Measurements from ENCODE around the gene DICER1.

DNA sequence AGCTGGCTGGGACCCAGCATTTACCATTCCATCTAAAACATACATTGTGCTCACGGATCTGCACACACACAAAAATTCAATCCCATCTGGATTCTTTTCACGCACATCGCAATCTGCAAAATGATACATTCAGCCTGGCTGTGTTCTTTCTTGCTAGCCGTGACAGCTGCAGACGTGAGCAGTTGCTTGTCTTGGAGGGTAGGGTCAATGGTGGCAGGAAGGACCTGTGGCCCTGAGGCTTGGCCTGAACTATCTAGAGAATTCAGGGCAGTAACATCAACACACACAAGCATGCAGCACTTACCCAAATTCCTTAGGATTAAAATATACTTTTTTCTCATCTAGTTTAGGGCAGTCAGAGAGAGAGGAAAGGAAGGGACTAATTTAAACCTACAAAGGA is 72.0 kb downstream of the DICER1 start:
- TF ChIP-seq POLR2A (IDR thresholded peaks at IDR 0.05; ENCODE audit: low read length) (no peak), CHD2 (IDR thresholded peaks at IDR 0.05; ENCODE audit: low read length, partially characterized antibody) (no peak), RAD21 (conservative IDR thresholded peaks at IDR 0.05 in 1 of 2, IDR thresholded peaks at IDR 0.05 in 1 of 2) (no peak), POLR2AphosphoS2 (conservative IDR thresholded peaks at IDR 0.05; ENCODE audit: low read length) (no peak), MAX (IDR thresholded peaks at IDR 0.05) (no peak), JUNB (IDR thresholded peaks at IDR 0.05) (no peak), NFE2L2 (conservative IDR thresholded peaks at IDR 0.05; ENCODE audit: low read length) (no peak), KDM1A (IDR thresholded peaks at IDR 0.05; ENCODE audit: low read depth) (no peak)
- TF ChIP-seq, protein P1, sequence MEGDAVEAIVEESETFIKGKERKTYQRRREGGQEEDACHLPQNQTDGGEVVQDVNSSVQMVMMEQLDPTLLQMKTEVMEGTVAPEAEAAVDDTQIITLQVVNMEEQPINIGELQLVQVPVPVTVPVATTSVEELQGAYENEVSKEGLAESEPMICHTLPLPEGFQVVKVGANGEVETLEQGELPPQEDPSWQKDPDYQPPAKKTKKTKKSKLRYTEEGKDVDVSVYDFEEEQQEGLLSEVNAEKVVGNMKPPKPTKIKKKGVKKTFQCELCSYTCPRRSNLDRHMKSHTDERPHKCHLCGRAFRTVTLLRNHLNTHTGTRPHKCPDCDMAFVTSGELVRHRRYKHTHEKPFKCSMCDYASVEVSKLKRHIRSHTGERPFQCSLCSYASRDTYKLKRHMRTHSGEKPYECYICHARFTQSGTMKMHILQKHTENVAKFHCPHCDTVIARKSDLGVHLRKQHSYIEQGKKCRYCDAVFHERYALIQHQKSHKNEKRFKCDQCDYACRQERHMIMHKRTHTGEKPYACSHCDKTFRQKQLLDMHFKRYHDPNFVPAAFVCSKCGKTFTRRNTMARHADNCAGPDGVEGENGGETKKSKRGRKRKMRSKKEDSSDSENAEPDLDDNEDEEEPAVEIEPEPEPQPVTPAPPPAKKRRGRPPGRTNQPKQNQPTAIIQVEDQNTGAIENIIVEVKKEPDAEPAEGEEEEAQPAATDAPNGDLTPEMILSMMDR (IDR thresholded peaks at IDR 0.05): no peak
- TF ChIP-seq, protein P2, sequence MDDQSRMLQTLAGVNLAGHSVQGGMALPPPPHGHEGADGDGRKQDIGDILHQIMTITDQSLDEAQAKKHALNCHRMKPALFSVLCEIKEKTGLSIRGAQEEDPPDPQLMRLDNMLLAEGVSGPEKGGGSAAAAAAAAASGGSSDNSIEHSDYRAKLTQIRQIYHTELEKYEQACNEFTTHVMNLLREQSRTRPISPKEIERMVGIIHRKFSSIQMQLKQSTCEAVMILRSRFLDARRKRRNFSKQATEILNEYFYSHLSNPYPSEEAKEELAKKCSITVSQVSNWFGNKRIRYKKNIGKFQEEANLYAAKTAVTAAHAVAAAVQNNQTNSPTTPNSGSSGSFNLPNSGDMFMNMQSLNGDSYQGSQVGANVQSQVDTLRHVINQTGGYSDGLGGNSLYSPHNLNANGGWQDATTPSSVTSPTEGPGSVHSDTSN (IDR thresholded peaks at IDR 0.05): no peak
- TF ChIP-seq, protein P3, sequence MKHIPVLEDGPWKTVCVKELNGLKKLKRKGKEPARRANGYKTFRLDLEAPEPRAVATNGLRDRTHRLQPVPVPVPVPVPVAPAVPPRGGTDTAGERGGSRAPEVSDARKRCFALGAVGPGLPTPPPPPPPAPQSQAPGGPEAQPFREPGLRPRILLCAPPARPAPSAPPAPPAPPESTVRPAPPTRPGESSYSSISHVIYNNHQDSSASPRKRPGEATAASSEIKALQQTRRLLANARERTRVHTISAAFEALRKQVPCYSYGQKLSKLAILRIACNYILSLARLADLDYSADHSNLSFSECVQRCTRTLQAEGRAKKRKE (CRISPR knock-in tag; IDR thresholded peaks at IDR 0.05; ENCODE audit: low read depth): no peak

Data from A549 (cell line).